NCI-H748 (cell line): ENCODE results near the gene RNF125.
"Not testable (repeated sequence)": the region's sequence is repeated elsewhere in the genome, so short reads cannot be mapped to it uniquely, and the experiment has no call there.

ENCODE experiments used
- DNase-seq: peaks from one replicate; lab custom pipeline; 2025; ENCODE audit not compliant: unreplicated experiment; lab: John Stamatoyannopoulos, UW

RNF125 gene

DNA sequence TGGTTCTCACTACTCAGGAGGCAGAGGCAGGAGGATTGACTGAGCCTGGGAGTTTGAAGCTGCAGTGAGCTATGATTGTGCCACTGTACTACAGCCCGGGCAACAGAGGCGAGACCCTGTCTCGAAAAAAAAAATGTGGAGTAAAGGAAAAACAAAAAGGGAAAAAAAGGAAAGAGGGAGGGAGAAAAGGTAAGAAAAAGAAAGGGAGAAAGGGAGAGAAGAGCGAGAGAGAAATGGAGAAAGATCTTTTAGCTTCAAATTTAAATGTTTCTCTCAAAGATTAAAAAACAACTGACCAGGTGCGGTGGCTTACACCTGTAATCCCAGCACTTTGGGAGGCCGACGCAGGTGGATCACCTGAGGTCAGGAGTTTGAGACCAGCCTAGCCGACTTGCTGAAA lies 65.2 kb downstream of the RNF125 start:
- DNase-seq = no peak

DNA sequence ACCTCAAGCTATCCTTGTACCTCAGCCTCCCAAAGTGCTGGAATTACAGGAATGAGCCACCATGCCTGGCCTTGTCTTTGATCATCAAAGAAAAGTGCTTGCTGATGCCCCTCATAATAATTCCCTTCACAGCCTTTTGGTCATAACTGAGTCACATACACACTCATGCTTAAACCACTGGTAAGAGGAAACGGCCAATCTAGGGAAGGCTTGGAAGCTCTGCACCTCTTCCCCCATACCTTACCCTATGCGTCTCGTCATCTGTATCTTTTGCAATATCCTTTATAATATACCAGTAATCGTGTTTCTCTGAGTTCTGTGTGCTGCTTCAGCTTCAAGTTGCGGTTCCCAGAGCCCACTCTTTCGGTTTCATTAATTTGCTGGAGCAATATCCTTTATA lies 68.3 kb downstream of the RNF125 start:
- DNase-seq = no peak

DNA sequence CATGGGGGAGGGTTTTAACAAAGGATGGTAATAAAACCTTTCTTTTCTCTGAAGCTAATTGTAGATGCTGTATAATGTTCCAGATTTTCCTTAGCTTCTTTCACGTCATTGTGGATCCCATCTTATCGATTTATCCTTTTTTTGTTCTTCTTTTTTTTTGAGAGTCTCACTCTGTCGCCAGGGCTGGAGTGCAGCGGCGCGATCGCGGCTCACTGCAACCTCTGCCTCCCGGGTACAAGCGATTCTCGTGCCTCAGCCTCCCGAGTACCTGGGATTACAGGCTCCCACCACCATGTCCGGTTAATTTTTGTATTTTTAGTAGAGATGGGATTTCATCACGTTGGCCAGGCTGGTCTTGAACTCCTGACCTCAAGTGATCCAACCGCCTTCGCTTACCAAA lies 72.2 kb downstream of the RNF125 start:
- not testable (repeated sequence) for DNase-seq

DNA sequence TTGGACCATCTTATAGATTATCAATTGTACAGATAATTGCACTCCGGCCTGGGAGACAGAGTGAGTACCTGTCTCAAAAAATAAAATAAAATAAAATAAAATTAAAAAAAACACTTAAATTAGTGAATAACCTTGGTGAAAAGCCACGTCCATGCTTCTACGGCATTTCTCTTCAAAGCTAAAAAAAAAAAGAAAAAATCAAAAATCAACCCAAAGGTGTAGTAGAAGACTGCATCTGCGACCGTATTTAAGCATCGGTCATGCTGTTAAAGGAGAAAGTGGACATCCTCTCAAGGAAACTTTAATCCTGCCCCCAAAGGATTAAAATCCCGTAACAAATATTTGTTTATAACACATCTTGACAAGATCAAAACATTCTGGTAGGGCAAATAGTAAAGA lies 72.7 kb downstream of the RNF125 start:
- no peak for DNase-seq

DNA sequence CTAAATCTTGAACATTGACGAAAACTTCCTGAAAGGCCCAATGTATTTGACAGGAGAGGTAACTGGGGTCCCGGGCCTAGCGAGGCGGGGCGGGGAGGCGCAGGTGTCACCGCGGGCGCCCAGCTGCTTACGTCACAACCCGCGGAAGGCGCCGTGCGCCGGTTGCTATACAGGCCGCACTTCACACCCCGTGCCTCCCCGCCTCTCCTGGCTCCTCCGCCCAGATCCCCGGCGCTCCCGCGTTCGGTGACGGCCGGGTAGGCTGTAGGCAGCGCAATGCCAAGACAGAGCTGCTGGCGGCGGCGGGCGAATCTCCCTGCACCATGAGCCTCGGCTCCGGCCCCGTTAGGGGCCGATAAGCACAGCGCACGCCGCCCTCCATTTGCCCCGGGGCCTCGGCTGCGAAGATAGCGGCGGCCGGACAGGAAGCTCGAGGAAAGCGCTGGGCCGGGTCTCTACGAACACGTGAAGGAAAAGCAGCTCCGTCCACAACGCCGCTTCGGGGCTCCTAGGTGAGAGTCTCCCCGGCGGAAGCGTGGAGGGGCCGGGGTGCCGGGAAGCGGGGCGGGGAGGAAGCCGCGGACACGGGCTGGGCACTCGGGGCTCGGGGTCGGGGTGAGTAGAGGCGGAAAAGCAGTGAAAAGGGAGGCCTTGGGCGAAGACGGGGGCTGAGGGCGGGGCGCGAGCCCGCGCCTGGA lies 73.2 kb downstream of the RNF125 start, which contains the start of gene RNF138:
RNF138 (plus strand) TSS at position 151 of the 698 bp plus-strand sequence. CDS start 903 bp downstream, outside the sequence.
- DNase-seq = peak; percentile 94

DNA sequence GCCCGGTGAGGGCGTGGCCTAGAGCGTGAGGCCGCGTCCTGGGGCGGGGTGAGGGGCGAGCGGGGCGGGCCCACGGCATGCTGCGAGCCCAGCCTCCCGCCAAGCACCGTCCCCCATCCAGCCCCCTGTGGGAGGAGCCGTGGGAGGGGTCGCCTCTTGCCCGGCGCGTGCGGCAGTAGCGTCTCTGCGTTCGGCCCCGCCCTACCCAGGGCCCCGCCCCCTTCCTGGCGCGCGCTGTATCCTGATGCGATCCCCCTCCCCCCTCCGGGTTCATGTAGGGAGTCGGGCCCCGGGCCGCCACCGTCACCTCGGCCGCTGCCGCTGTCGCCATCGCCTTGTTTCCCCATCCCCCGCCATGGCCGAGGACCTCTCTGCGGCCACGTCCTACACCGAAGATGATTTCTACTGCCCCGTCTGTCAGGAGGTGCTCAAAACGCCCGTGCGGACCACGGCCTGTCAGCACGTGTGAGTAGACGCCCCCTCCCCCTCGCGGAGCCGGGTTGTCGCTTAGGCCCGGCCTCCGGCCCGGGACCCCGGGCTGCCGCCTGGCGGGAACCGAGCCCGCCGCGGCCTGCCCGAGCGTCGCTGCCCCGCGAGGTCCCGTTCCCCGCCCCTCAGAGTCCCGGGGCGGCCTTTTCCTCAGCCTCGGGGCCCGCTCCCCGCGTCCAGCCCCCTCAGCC lies 73.9 kb downstream of the RNF125 start:
- peak; percentile 97 for DNase-seq

DNA sequence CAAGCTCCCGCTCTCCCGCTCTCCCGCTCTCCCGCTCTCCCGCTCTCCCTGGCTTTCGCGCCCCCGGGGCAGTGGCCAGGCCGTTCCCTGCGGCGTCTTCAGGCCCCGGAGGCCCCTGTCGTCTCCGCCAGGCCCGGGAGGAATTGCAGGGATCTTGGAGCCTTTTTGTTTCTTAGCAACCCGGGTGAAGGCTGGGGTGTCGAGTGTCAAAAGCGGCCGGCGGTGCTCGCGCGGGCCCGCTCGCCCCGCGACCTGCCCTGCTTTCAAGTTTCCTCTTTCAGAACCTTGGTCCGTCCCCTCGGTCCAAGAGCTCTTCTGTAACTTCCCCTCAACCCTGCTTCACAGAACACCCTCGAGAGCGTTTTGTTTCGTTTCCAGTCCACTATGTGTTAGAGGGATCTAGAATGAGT lies 74.5 kb downstream of the RNF125 start:
- DNase-seq = peak; percentile 74

DNA sequence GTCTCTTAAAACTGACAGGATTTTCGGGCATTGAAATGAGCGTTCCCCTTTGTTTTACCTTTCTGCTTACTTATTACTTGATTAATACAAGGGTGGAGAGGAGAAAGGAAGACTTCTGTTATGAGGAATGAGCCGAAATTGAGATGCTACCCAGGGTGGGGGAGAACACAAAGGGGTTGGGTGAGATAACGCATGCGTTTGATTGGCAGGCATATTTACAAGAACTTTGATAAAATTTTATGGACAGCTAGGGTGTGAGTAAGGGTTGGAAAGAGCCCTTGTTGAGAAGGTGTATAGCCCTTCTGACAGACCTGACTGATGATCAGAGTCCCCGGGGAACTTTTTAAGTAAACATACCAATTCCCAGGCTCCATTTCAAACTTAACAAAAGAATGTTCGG lies 74.9 kb downstream of the RNF125 start:
- peak; percentile 38 for DNase-seq

DNA sequence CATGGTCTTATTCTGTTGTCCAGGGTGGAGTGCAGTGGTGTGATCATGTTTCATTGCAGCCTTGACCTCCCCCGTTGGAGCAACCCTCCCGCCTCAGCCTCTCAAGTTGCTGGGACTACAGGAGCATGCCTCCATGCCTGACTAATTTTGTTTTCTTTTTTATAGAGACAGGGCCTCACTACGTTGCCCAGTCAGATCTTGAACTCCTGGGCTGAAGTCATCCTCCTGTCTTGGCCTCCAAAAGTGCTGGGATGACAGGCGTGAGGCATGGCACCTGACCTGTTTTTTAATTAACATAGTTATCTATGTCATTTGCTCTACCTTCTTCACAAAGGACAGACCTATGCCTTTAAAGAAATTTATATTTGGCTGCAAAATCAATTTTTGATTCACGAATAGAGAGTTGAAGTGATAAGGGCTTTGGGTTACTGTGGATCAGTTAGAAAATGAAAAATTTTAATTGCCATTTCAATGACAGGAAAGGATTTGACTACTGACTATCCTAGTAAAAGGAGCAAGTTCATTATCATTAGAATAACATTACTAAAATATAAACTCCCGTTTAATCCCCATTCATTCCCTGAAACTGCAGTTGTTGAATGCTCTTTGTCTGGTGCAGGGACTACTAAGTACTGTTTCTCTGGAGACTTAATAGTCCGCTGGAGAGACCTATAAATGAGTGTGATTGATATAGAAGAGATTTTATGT lies 76.7 kb downstream of the RNF125 start:
- DNase-seq = no peak

DNA sequence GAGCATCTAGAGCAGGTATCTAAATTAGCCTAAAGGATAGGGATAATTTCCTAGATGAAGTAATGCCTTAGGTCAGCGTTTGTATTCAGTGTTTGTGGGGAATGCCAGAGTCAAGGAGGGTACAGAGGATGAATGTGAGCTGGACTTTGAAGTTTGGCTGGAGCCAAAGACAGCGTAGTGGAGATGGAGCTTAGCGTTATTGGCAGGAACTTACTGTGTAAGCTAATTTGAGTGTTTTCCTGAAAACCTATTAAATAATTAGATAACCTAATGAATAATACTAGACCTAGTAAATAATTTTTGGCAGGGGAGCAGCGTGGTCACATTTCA lies 77.2 kb downstream of the RNF125 start:
- no peak for DNase-seq

DNA sequence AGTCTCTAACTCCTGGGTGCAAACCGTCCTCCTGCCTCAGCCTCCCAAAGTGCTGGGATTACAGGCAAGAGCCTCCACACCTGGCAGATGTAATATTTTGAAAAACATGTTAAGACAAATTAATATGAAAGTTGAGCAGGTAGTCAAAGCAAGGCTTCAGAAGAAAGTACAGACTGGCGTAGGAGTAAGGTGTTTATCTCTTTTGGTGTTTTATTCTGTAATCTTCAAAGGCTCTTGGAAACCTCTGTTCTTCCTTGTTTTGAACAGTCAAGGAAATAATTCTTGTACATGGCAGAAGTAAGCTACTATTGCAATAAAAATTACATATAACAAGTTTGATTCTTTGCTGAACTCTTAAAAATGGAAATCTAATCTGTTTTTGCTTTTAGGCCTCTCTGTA lies 78.3 kb downstream of the RNF125 start:
- no peak for DNase-seq

DNA sequence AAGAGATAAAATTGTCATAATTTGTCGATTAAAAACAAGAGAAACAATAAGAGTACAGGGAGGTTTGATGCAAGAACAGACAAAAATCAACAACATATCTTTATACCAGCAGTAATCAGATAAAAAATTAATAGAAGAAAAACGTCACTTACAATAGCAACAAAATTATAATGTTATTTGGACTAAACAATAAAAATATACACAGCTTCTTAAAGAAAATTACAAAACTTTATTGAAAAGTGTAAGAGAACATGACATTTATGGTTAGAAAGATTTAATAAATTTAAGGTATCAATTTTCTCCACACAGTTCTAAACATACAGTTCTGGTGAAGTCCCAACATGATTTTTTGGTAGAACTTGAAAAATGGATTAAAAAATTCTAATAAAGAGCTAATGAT lies 85.9 kb downstream of the RNF125 start:
- no peak for DNase-seq

DNA sequence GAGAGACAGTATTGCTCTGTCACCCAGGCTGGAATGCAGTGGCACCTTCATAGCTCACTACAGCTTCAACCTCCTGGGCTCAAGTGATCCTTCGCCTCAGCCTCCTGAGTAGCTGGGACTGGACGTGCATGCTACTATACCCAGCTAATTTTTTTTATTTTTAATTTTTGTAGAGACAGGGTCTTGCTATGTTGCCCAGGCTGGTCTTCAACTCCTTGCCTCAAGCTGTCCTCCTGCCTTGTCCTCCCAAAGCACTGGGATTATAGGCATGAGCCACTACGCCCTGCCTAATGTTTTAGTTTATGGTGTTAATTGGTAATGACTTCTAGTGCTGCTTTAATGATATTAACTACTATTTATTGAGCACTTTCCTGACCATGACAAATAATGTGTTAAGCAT lies 91.4 kb downstream of the RNF125 start:
- no peak for DNase-seq

DNA sequence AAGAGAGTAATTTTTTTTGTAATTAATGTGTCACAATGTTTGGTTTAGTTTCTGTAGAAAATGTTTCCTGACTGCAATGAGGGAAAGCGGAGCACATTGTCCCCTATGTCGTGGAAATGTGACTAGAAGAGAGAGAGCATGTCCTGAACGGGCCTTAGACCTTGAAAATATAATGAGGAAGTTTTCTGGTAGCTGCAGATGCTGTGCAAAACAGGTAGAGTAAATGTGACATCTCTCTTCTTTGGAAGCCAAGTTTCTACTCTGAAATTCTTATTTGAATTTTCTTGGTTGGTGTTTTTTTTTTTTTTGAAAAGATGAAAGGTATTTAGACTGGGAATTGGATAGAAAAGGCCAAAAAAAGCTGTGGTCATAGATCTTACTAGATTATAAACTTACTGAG lies 93.1 kb downstream of the RNF125 start:
- no peak for DNase-seq

DNA sequence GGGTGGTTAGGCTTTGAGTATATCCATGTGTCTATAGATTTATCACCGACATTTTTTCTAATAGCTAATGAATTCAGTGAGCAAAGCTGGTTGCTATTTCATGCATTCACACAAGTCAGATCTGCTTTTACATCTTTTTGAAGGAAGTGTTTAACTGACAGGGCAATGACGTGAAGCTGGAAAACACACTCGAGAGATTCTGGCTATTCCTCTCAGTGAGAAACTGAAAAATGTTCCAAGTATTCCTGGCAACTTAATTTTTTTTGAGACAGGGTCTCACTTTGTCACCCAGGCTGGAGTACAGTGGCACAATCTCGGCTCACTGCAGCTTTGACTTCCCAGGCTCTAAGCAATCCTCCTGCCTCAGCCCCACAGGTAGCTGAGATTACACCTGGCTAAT lies 94.2 kb downstream of the RNF125 start:
- DNase-seq = no peak

DNA sequence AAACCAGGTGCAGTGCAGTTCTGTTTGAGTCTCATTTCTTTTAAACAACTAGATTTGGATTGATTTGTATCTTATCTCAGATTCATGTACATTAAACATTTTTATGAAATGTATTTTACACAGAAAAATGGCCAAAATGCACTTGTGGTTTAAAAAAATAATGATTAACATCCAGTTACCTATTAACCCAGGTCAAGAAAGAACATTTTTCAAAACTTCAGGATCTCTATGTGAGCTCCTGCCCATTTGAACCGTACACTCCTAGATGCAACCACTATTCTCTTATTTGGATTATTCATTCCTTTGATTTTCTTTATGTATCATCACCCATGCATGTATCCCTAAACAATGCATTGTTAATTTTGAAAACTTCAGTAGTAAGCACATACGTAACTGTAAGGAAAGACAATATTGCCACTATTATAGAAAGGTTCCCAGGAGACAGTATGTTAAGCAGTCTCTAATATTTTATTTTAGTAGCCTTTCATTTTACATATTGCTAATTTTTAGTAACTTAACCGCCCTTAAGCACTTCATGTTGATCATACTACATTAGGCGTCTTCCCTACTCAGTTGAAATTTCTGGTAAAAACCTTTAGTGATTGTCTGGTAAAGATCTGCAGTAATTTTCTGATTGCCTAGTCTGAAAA lies 95.8 kb downstream of the RNF125 start:
- DNase-seq = no peak

DNA sequence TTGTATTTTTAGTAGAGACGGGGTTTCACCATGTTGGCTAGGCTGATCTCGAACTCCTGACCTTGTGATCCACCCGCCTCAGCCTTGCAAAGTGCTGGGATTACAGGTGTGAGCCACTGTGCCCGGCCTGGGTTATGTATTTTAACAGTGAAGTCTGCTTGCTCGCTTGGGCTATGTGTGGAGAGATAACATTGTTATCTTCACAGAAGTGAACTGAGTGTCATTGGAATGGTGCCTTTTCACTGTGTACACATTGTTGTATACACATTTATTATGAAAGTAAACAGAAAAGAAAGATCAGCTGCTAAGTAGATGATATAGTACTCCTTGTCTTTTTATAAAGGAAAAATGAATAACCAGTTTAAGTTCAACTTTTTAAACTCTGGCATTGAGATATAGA lies 103.4 kb downstream of the RNF125 start:
- DNase-seq = no peak
